HEK293T (cell line): Measurements from ENCODE around the gene NPPC.

Experiments used
- CTCF ChIA-PET: fragments of 350-600 bp; formaldehyde crosslinking; extraction: SDS; loops from one replicate; lab custom pipeline; 2021; ENCODE audit warnings: antibody characterized with exemption, inconsistent platforms; lab: Yijun Ruan, JAX
- POLR2A ChIA-PET: fragments of 350-600 bp; formaldehyde crosslinking; extraction: SDS; loops from one replicate; lab custom pipeline; 2020; ENCODE audit warnings: antibody characterized with exemption, inconsistent platforms; lab: Yijun Ruan, JAX
- DNase-seq: peaks from one replicate; pipeline ENCODE4 v3.0.0; 2012; ENCODE audit warnings: mixed read lengths; ENCODE audit errors: extremely low spot score
- ARNT ChIP-seq: fragments of 450-650 bp; IDR thresholded peaks from 2 replicates; pipeline ENCODE4 v1.6.1; 2017; ENCODE audit warnings: mild to moderate bottlenecking
- BHLHE40 ChIP-seq: fragments of 450-650 bp; IDR thresholded peaks from 2 replicates; pipeline ENCODE4 v1.6.1; 2016; ENCODE audit warnings: mild to moderate bottlenecking, moderate library complexity, borderline replicate concordance
- CTBP1 ChIP-seq: fragments of 450-650 bp; IDR thresholded peaks from 2 replicates; pipeline ENCODE4 v1.6.1; 2016; ENCODE audit warnings: borderline replicate concordance
- ELF4 ChIP-seq: fragments of 450-650 bp; IDR thresholded peaks from 2 replicates; pipeline ENCODE4 v1.6.1; 2017; ENCODE audit warnings: antibody characterized with exemption
- FOXA1 ChIP-seq: fragments of 450-650 bp; IDR thresholded peaks from 2 replicates; pipeline ENCODE4 v1.6.1; 2016; ENCODE audit warnings: mild to moderate bottlenecking
- FOXK2 ChIP-seq: fragments of 450-650 bp; IDR thresholded peaks from 2 replicates; pipeline ENCODE4 v1.6.1; 2016; ENCODE audit warnings: mild to moderate bottlenecking
- FOXM1 ChIP-seq: fragments of 450-650 bp; IDR thresholded peaks from 2 replicates; pipeline ENCODE4 v1.6.1; 2017; ENCODE audit warnings: mild to moderate bottlenecking, borderline replicate concordance
- HDGF ChIP-seq: fragments of 450-650 bp; IDR thresholded peaks from 2 replicates; pipeline ENCODE4 v1.6.1; 2017; ENCODE audit warnings: antibody characterized with exemption, borderline replicate concordance
- L3MBTL2 ChIP-seq: fragments of 450-650 bp; conservative IDR thresholded peaks from 2 replicates; pipeline ENCODE4 v1.6.1; 2016; ENCODE audit warnings: mild to moderate bottlenecking
- LEF1 ChIP-seq: fragments of 450-650 bp; IDR thresholded peaks from 2 replicates; pipeline ENCODE4 v1.6.1; 2017; ENCODE audit warnings: mild to moderate bottlenecking, borderline replicate concordance
- NFRKB ChIP-seq: fragments of 450-650 bp; IDR thresholded peaks from 2 replicates; pipeline ENCODE4 v1.6.1; 2016; ENCODE audit warnings: mild to moderate bottlenecking, moderate library complexity
- PKNOX1 ChIP-seq: fragments of 450-650 bp; IDR thresholded peaks from 2 replicates; pipeline ENCODE4 v1.6.1; 2016
- SP1 ChIP-seq: fragments of 450-650 bp; IDR thresholded peaks from 2 replicates; pipeline ENCODE4 v1.6.1; 2017
- SUZ12 ChIP-seq: fragments of 450-650 bp; IDR thresholded peaks from 2 replicates; pipeline ENCODE4 v1.6.1; 2016; ENCODE audit warnings: mild to moderate bottlenecking
- TARDBP ChIP-seq: fragments of 450-650 bp; IDR thresholded peaks from 2 replicates; pipeline ENCODE4 v1.6.1; 2016
- ZNF384 ChIP-seq: fragments of 450-650 bp; IDR thresholded peaks from 2 replicates; pipeline ENCODE4 v1.6.1; 2016

The NPPC gene

GRCh38 chr2:231920366-231920765 lies 5.8 kb downstream of the NPPC start:
- no peak for TF ChIP-seq FOXK2
- TF ChIP-seq NFRKB, result no peak
- no peak for TF ChIP-seq ELF4
- no peak for TF ChIP-seq BHLHE40
- no peak for TF ChIP-seq CTBP1
- no peak for TF ChIP-seq SUZ12
- TF ChIP-seq TARDBP, result no peak
- TF ChIP-seq HDGF, result no peak
- TF ChIP-seq FOXA1, result no peak
- TF ChIP-seq L3MBTL2, result no peak
- TF ChIP-seq PKNOX1, result no peak
- ChIA-PET POLR2A (no interaction called here), CTCF (interaction anchor here (0.6 to 1.9 kb wide), 2 partner anchors 10 to 265 kb away, joined by 4 to 7 read pairs; no protein-coding TSS in a partner anchor)
- DNase-seq, result no peak

DNA sequence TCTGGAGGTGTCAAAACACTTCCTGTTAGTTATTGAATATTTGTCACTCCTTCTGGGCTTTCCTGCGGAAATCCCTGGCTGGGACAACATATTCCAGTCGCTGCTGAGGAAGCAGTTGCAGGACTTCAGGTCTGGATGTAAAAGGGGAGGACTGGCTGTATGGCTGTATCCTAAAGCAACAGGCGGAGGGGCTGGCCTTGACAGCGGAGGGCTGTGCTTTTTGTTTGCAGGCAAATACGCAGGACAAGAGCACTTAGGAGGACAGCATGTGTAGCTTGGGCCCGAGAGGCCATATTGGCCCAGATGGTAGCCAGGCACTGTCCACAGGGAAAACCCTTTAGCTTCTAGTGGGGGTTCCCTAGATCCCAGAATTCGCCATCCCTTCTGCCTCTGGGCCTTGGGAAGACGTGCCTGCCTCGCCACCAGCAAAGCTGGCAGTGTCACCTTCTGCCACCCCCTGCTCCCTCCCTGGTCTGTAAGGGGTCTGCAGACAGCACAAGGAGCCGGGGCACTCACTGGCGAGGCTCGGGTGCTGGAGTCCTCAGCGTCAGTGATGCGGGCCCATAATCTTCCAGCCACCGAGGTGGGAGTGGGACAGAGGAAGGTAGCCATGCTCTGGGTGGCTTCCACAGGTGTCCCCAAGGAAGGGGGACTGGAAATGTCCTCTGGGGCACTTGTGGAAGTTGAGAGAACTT lies 6.7 kb downstream of the NPPC start:
- ChIA-PET CTCF (no interaction called here), POLR2A (no interaction called here)
- no peak for TF ChIP-seq ARNT
- TF ChIP-seq FOXK2, result no peak
- no peak for TF ChIP-seq BHLHE40
- no peak for TF ChIP-seq L3MBTL2
- TF ChIP-seq NFRKB, result no peak
- TF ChIP-seq SP1, result no peak
- no peak for TF ChIP-seq ZNF384
- no peak for TF ChIP-seq PKNOX1
- TF ChIP-seq CTBP1, result no peak
- no peak for DNase-seq

GRCh38 chr2:231918501-231919330 lies 7.5 kb downstream of the NPPC start:
- ChIA-PET CTCF (interaction anchor here (0.5 kb wide), 1 partner anchor 207 kb away, joined by 3 read pairs; no protein-coding TSS in a partner anchor), POLR2A (no interaction called here)
- TF ChIP-seq SUZ12, result no peak
- no peak for TF ChIP-seq FOXM1
- TF ChIP-seq TARDBP, result no peak
- TF ChIP-seq SP1, result no peak
- no peak for TF ChIP-seq PKNOX1
- no peak for TF ChIP-seq HDGF
- TF ChIP-seq CTBP1, result no peak
- TF ChIP-seq LEF1, result no peak
- TF ChIP-seq L3MBTL2, result no peak
- no peak for TF ChIP-seq ARNT
- no peak for TF ChIP-seq NFRKB
- DNase-seq, result no peak

GRCh38 chr2:231917280-231918066 lies 8.7 kb downstream of the NPPC start:
- DNase-seq, result no peak
- TF ChIP-seq FOXK2 (no peak), BHLHE40 (no peak), NFRKB (no peak), FOXM1 (no peak), ARNT (no peak), PKNOX1 (no peak), SP1 (no peak), HDGF (no peak), ELF4 (no peak), SUZ12 (no peak), TARDBP (no peak), FOXA1 (no peak), CTBP1 (no peak), L3MBTL2 (no peak), LEF1 (no peak)
- ChIA-PET CTCF (interaction anchor here (0.6 to 1.1 kb wide), 3 partner anchors 13 to 608 kb away, joined by 3 to 4 read pairs (median 3); no protein-coding TSS in a partner anchor), POLR2A (no interaction called here)

DNA sequence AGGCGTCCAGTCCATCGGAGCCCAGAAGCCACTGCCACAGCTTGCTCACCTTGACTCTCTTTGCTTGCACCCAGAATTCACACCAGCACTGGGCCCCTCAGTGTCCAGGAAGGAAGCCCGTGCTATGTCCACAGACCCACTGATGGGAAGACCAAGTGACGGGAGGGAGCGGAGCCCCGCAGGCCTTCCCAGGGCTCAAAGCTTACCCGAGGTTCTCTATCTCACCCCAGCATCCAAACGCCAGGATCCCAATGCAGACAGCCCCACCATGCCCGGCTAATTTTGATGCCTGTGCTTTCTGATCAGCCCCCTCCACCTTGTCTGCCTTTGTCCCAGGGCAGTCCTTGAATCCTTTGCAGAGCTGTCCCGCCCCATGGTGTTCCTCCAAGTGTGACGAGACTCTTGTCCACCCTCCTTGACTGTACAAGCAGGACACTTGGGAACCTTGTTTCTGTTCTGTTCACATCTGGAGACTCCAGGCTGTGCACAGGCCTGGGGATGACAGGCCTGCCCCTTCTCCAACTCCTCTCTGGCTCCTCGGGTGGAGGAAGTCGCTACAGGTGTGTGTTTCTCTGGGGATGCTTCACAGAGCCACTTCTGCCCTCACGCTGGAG lies 12.0 kb downstream of the NPPC start:
- ChIA-PET POLR2A (no interaction called here), CTCF (no interaction called here)
- TF ChIP-seq ZNF384 (no peak), HDGF (no peak), FOXM1 (no peak), SUZ12 (no peak), ARNT (no peak), TARDBP (no peak), SP1 (no peak), FOXK2 (no peak), CTBP1 (no peak), FOXA1 (no peak), PKNOX1 (no peak), BHLHE40 (no peak), NFRKB (no peak), L3MBTL2 (no peak), LEF1 (no peak), ELF4 (no peak)
- no peak for DNase-seq
